HG03095 (cell line): ENCODE data around the gene PLD3.

Experiments
- ATAC-seq: cut with Tn5 transposase; IDR thresholded peaks from one replicate; pipeline ENCODE4 v1.9.1; 2021; ENCODE audit warnings: moderate library complexity; ENCODE audit not compliant: unreplicated experiment

The PLD3 gene

GRCh38 chr19:40348125-40348913 lies at the start of gene PLD3, which contains the start of gene C19orf47:
Gene PLD3 (plus strand): TSS chr19:40348695. CDS start chr19:40366484, 17,789 bp downstream.
Gene C19orf47 (minus strand): TSS chr19:40348397. CDS start chr19:40341857, 6,540 bp downstream.
- ATAC-seq: peak; percentile 91

GRCh38 chr19:40300668-40301067 lies 47.8 kb upstream of the PLD3 start:
- ATAC-seq: no peak

GRCh38 chr19:40302224-40303011 lies 46.1 kb upstream of the PLD3 start:
- ATAC-seq: no peak

- ATAC-seq: no peak
Measured at GRCh38 chr19:40303765-40304164, 44.7 kb upstream of the PLD3 start.

GRCh38 chr19:40304306-40304705 lies 44.2 kb upstream of the PLD3 start:
- ATAC-seq: no peak

- no peak for ATAC-seq
Measured at GRCh38 chr19:40305403-40305802, 43.1 kb upstream of the PLD3 start.

GRCh38 chr19:40309666-40310065 lies 38.8 kb upstream of the PLD3 start:
- ATAC-seq: no peak

- ATAC-seq: no peak
Measured at GRCh38 chr19:40312533-40312932, 36.0 kb upstream of the PLD3 start.

GRCh38 chr19:40313229-40313983 lies 35.1 kb upstream of the PLD3 start:
- no peak for ATAC-seq

GRCh38 chr19:40314656-40315055 lies 33.8 kb upstream of the PLD3 start:
- no peak for ATAC-seq

- no peak for ATAC-seq
Measured at GRCh38 chr19:40315812-40316470, 32.6 kb upstream of the PLD3 start.

GRCh38 chr19:40317338-40317737 lies 31.2 kb upstream of the PLD3 start:
- ATAC-seq: no peak

- ATAC-seq: no peak
Measured at GRCh38 chr19:40320558-40320935, 27.9 kb upstream of the PLD3 start.

GRCh38 chr19:40321076-40321475 lies 27.4 kb upstream of the PLD3 start:
- ATAC-seq: no peak

- no peak for ATAC-seq
Measured at GRCh38 chr19:40321566-40322270, 26.8 kb upstream of the PLD3 start.

- no peak for ATAC-seq
Measured at GRCh38 chr19:40322271-40322610, 26.3 kb upstream of the PLD3 start.

- no peak for ATAC-seq
Measured at GRCh38 chr19:40322951-40323615, 25.4 kb upstream of the PLD3 start.

GRCh38 chr19:40323705-40324104 lies 24.8 kb upstream of the PLD3 start:
- ATAC-seq: no peak

GRCh38 chr19:40326201-40326600 lies 22.3 kb upstream of the PLD3 start:
- no peak for ATAC-seq

GRCh38 chr19:40331052-40331451 lies 17.4 kb upstream of the PLD3 start:
- no peak for ATAC-seq
